Calu3 (cell line): ENCODE measurements around the gene SYNDIG1L. TPM values are rescaled to one million over a fixed set of nuclear protein-coding genes. Genes with fewer than 3 reads are reported as not detected.

ENCODE experiments used
- BruUV-seq: library from RNA; stranded (reverse); fragments of 400-500 nt; replicated peaks from 2 replicates; lab custom pipeline; 2021; lab: Mats Ljungman, UMichigan
- CTCF ChIA-PET: fragments of 300-600 bp; sonication (Branson Sonifier 250); formaldehyde crosslinking; loops from one replicate; lab custom pipeline; 2022; ENCODE audit warnings: antibody characterized with exemption; lab: Charles Lee
- DNase-seq: peaks from one replicate; pipeline ENCODE4 v3.0.0; 2022
- H3K27ac Mint-ChIP-seq: one replicate; pipeline ENCODE4 v1.8.0; 2022; ENCODE audit warnings: mixed read lengths; ENCODE audit not compliant: unreplicated experiment
- H3K27me3 Mint-ChIP-seq: one replicate; pipeline ENCODE4 v1.8.0; 2022; ENCODE audit warnings: mixed read lengths; ENCODE audit not compliant: unreplicated experiment
- H3K36me3 Mint-ChIP-seq: one replicate; pipeline ENCODE4 v1.8.0; 2022; ENCODE audit warnings: mild to moderate bottlenecking, moderate library complexity, mixed read lengths; ENCODE audit not compliant: insufficient read depth, unreplicated experiment
- H3K4me1 Mint-ChIP-seq: one replicate; pipeline ENCODE4 v1.8.0; 2022; ENCODE audit warnings: mild to moderate bottlenecking, low read depth, mixed read lengths; ENCODE audit not compliant: unreplicated experiment
- H3K4me3 Mint-ChIP-seq: one replicate; pipeline ENCODE4 v1.8.0; 2022; ENCODE audit warnings: mild to moderate bottlenecking, low read depth, moderate library complexity, mixed read lengths; ENCODE audit not compliant: unreplicated experiment
- H3K9me3 Mint-ChIP-seq: one replicate; pipeline ENCODE4 v1.8.0; 2022; ENCODE audit warnings: low read depth, mixed read lengths; ENCODE audit not compliant: unreplicated experiment
- CTCF ChIP-seq: fragments of 200-600 bp; IDR thresholded peaks from one replicate; pipeline ENCODE4 v1.8.0; 2022; ENCODE audit warnings: antibody characterized with exemption; ENCODE audit not compliant: unreplicated experiment
- intact Hi-C: fragments of 100-400 bp; cut with micrococcal nuclease; formaldehyde crosslinking; loops from one replicate; pipeline ENCODE4 v1.10.0; 2022; ENCODE audit not compliant: unreplicated experiment
- total RNA-seq: library from RNA; stranded (reverse); gene quantifications from 2 replicates; pipeline ENCODE4 v1.2.3, GENCODE V29; 2022

SYNDIG1L gene
- total RNA-seq, 1 experiment from 2014 or later = not detected

DNA sequence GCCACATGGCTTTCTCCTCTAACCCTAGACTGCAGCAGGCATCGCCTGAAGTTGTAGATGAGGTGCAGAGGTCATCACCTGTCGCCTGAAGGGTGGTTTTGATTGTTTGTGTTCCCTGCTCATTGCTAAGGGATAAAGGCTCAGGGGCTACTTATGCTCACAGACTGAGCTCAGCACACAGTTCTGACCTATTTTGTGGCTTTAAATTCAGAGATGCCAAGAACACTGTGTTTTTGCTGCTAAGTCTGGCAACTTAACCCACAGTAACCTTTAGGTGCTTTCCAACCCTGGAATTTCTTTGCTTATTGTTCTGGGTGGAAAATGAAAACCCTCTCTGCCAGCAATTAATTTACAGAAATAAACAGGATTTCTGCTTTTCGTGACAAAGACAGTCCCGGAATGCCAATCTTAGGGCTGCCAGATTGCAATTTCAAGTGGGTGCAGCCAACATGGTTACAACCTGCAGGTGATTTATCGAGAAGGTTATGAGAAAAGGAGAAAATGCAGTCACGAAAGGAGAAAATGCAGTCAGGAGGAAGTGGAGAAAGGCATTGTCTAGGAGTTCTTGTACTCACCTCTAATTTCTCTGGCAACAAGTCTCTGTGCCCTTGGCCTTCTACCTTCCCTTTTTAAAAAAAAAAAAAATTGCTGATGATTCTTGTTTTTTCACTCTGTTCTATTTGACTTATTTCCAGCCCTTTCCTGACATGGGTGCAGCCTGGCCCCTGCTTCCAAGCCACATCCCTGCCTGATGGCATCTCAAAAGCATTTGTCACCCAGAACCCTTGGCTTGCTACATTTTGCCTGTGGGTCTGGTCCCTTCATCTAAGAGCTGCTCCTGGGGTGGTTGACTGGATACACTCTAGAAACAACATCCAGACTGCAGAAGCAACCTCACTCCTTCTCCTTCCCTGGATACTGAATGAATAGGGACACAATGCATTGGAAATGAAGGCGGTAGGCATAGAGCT is 43.8 kb upstream of the SYNDIG1L start:
- BruUV-seq = no TSS peak
- DNase-seq = no peak
- CTCF ChIA-PET = no interaction called here
- peaks cover 4% of the 10 kb centered on the region for H3K36me3 Mint-ChIP-seq
- TF ChIP-seq CTCF = no peak
- H3K4me1 Mint-ChIP-seq = no peaks in the 10 kb centered on the region
- H3K27ac Mint-ChIP-seq = no peak overlapping the region
- intact Hi-C loops = no loop called here
- H3K4me3 Mint-ChIP-seq = no peak overlapping the region
- H3K27me3 Mint-ChIP-seq = no peaks in the 10 kb centered on the region
- H3K9me3 Mint-ChIP-seq = no peaks in the 10 kb centered on the region

- TF ChIP-seq CTCF = no peak
- Mint-ChIP-seq H3K9me3 (no peaks in the 10 kb centered on the region), H3K27me3 (peaks cover 3% of the 10 kb centered on the region), H3K4me3 (no peak overlapping the region), H3K4me1 (no peaks in the 10 kb centered on the region), H3K36me3 (no peaks in the 10 kb centered on the region), H3K27ac (no peak overlapping the region)
- no TSS peak for BruUV-seq
- CTCF ChIA-PET = no interaction called here
- DNase-seq = no peak
- intact Hi-C loops = no loop called here
Measured at GRCh38 chr14:74468513-74468912, 42.5 kb upstream of the SYNDIG1L start.

GRCh38 chr14:74465335-74465734 is 39.3 kb upstream of the SYNDIG1L start:
- Mint-ChIP-seq H3K27me3 (peaks cover 24% of the 10 kb centered on the region), H3K27ac (no peak overlapping the region), H3K9me3 (no peaks in the 10 kb centered on the region), H3K36me3 (no peaks in the 10 kb centered on the region), H3K4me3 (no peak overlapping the region), H3K4me1 (no peaks in the 10 kb centered on the region)
- no TSS peak for BruUV-seq
- TF ChIP-seq CTCF = no peak
- intact Hi-C loops = no loop called here
- no peak for DNase-seq
- CTCF ChIA-PET = interaction anchor here (0.6 kb wide), 1 partner anchor 33 kb away, joined by 6 read pairs; no protein-coding TSS in a partner anchor

GRCh38 chr14:74464785-74465184 is 38.8 kb upstream of the SYNDIG1L start:
- Mint-ChIP-seq H3K27me3 (peaks cover 24% of the 10 kb centered on the region), H3K4me3 (no peak overlapping the region), H3K9me3 (no peaks in the 10 kb centered on the region), H3K36me3 (no peaks in the 10 kb centered on the region), H3K4me1 (no peaks in the 10 kb centered on the region), H3K27ac (no peak overlapping the region)
- intact Hi-C loops = no loop called here
- no peak for TF ChIP-seq CTCF
- no TSS peak for BruUV-seq
- CTCF ChIA-PET = no interaction called here
- no peak for DNase-seq
